SJSA1 (cell line): Measurements from ENCODE around the gene FERMT2. TPM values are rescaled to one million over a fixed set of nuclear protein-coding genes. Genes with fewer than 3 reads are reported as not detected.

Source experiments
- DNase-seq, 2 experiments: peaks; one replicate each; pipeline ENCODE4 v3.0.0-alpha.2; 2015 to 2020; ENCODE audit warnings: low spot score in 2 of 2, low read depth in 1 of 2
- H3K27ac ChIP-seq: fragments of 250-450 bp; sonication (Bioruptor Pico); 2 replicates; pipeline ENCODE4 v1.5.1; 2020; ENCODE audit warnings: mild to moderate bottlenecking, moderate library complexity
- H3K27me3 ChIP-seq: fragments of 250-450 bp; sonication (Bioruptor Pico); replicated peaks from 2 replicates; pipeline ENCODE4 v1.5.1; 2020; ENCODE audit warnings: mild to moderate bottlenecking, moderate library complexity
- H3K36me3 ChIP-seq: fragments of 250-450 bp; sonication (Bioruptor Pico); 2 replicates; pipeline ENCODE4 v1.5.1; 2020; ENCODE audit warnings: mild to moderate bottlenecking
- H3K4me1 ChIP-seq: fragments of 250-450 bp; sonication (Bioruptor Pico); replicated peaks from 2 replicates; pipeline ENCODE4 v1.6.1; 2021; ENCODE audit warnings: mild to moderate bottlenecking
- H3K4me3 ChIP-seq: fragments of 250-450 bp; sonication (Bioruptor Pico); 2 replicates; pipeline ENCODE4 v1.5.1; 2020; ENCODE audit warnings: mild to moderate bottlenecking
- H3K9me3 ChIP-seq: fragments of 250-450 bp; sonication (Bioruptor Pico); replicated peaks from 2 replicates; pipeline ENCODE4 v1.5.1; 2020; ENCODE audit warnings: mild to moderate bottlenecking
- total RNA-seq: library from RNA; depleted of rRNA; stranded (reverse); fragments of >200 nt; shearing (Covaris generic); gene quantifications from 2 replicates; pipeline ENCODE4 v1.2.3, GENCODE V29; 2014

Gene FERMT2
- total RNA-seq, 1 experiment from 2014 or later = 207 TPM

- DNase-seq = peak in 1 of 2 experiments; percentile 60
- H3K9me3 ChIP-seq = no peaks in the 10 kb centered on the region
- peaks cover 63% of the 10 kb centered on the region for H3K4me1 ChIP-seq
- no peak overlapping the region for H3K4me3 ChIP-seq
- H3K27me3 ChIP-seq = no peaks in the 10 kb centered on the region
- peak overlapping the region; percentile 58 for H3K27ac ChIP-seq
- peaks cover 35% of the 10 kb centered on the region for H3K36me3 ChIP-seq
Observed at GRCh38 chr14:52906141-52906601, 44.7 kb downstream of the FERMT2 start.

- Histone ChIP-seq H3K27ac (peak overlapping the region; percentile 49), H3K4me1 (peaks cover 65% of the 10 kb centered on the region), H3K9me3 (no peaks in the 10 kb centered on the region), H3K27me3 (no peaks in the 10 kb centered on the region), H3K36me3 (peaks cover 39% of the 10 kb centered on the region), H3K4me3 (no peak overlapping the region)
- DNase-seq = peak in 1 of 2 experiments; percentile 51
Observed at GRCh38 chr14:52902971-52903619, 47.8 kb downstream of the FERMT2 start.

GRCh38 chr14:52901357-52901980, 49.4 kb downstream of the FERMT2 start:
- Histone ChIP-seq H3K27ac (no peak overlapping the region), H3K9me3 (no peaks in the 10 kb centered on the region), H3K4me3 (no peak overlapping the region), H3K27me3 (no peaks in the 10 kb centered on the region), H3K36me3 (peaks cover 36% of the 10 kb centered on the region), H3K4me1 (peaks cover 51% of the 10 kb centered on the region)
- DNase-seq = no peak

- no peak for DNase-seq
- no peaks in the 10 kb centered on the region for H3K9me3 ChIP-seq
- peaks cover 41% of the 10 kb centered on the region for H3K36me3 ChIP-seq
- no peaks in the 10 kb centered on the region for H3K27me3 ChIP-seq
- no peak overlapping the region for H3K27ac ChIP-seq
- H3K4me1 ChIP-seq = peaks cover 48% of the 10 kb centered on the region
- H3K4me3 ChIP-seq = no peak overlapping the region
Observed at GRCh38 chr14:52900731-52901130, 50.1 kb downstream of the FERMT2 start.

- H3K9me3 ChIP-seq = no peaks in the 10 kb centered on the region
- H3K36me3 ChIP-seq = peaks cover 34% of the 10 kb centered on the region
- peaks cover 33% of the 10 kb centered on the region for H3K4me1 ChIP-seq
- H3K27ac ChIP-seq = no peak overlapping the region
- no peaks in the 10 kb centered on the region for H3K27me3 ChIP-seq
- DNase-seq = no peak
- no peak overlapping the region for H3K4me3 ChIP-seq
Observed at GRCh38 chr14:52898496-52898895, 52.4 kb downstream of the FERMT2 start.

GRCh38 chr14:52895000-52895399, 55.9 kb downstream of the FERMT2 start:
- peak overlapping the region; percentile 25; the same call in 1 of the 2 replicates for H3K27ac ChIP-seq
- DNase-seq = no peak
- no peaks in the 10 kb centered on the region for H3K27me3 ChIP-seq

GRCh38 chr14:52891800-52892199, 59.0 kb downstream of the FERMT2 start:
- DNase-seq = no peak
- Histone ChIP-seq H3K9me3 (no peaks in the 10 kb centered on the region), H3K4me3 (no peak overlapping the region), H3K27ac (no peak overlapping the region), H3K4me1 (peaks cover 12% of the 10 kb centered on the region), H3K27me3 (no peaks in the 10 kb centered on the region), H3K36me3 (peaks cover 45% of the 10 kb centered on the region)

More at GRCh38 chr14:52895000-52895399, 55.9 kb downstream of the FERMT2 start:
- no peak overlapping the region for H3K4me3 ChIP-seq
- peaks cover 16% of the 10 kb centered on the region for H3K4me1 ChIP-seq
- H3K36me3 ChIP-seq = peaks cover 37% of the 10 kb centered on the region
- H3K9me3 ChIP-seq = no peaks in the 10 kb centered on the region

GRCh38 chr14:52888839-52889838, 61.7 kb downstream of the FERMT2 start:
- no peak overlapping the region for H3K27ac ChIP-seq
- no peaks in the 10 kb centered on the region for H3K27me3 ChIP-seq
- DNase-seq = no peak
- peaks cover 55% of the 10 kb centered on the region for H3K36me3 ChIP-seq
- no peaks in the 10 kb centered on the region for H3K9me3 ChIP-seq
- H3K4me3 ChIP-seq = no peak overlapping the region
- no peaks in the 10 kb centered on the region for H3K4me1 ChIP-seq

GRCh38 chr14:52888159-52888558, 62.7 kb downstream of the FERMT2 start:
- no peaks in the 10 kb centered on the region for H3K9me3 ChIP-seq
- H3K4me3 ChIP-seq = no peak overlapping the region
- no peak overlapping the region for H3K27ac ChIP-seq
- no peak for DNase-seq
- peaks cover 62% of the 10 kb centered on the region for H3K36me3 ChIP-seq
- H3K27me3 ChIP-seq = no peaks in the 10 kb centered on the region
- no peaks in the 10 kb centered on the region for H3K4me1 ChIP-seq

- no peak for DNase-seq
- Histone ChIP-seq H3K4me1 (no peaks in the 10 kb centered on the region; the same call in 1 of the 2 replicates), H3K4me3 (no peak overlapping the region), H3K9me3 (no peaks in the 10 kb centered on the region), H3K36me3 (peaks cover 67% of the 10 kb centered on the region), H3K27me3 (no peaks in the 10 kb centered on the region), H3K27ac (no peak overlapping the region)
Observed at GRCh38 chr14:52885230-52885629, 65.6 kb downstream of the FERMT2 start.

GRCh38 chr14:52883658-52884057, 67.2 kb downstream of the FERMT2 start:
- Histone ChIP-seq H3K27ac (no peak overlapping the region), H3K27me3 (no peaks in the 10 kb centered on the region), H3K9me3 (no peaks in the 10 kb centered on the region), H3K4me1 (no peaks in the 10 kb centered on the region; the same call in 1 of the 2 replicates), H3K4me3 (no peak overlapping the region), H3K36me3 (peaks cover 70% of the 10 kb centered on the region)
- no peak for DNase-seq

- no peak overlapping the region for H3K4me3 ChIP-seq
- no peaks in the 10 kb centered on the region for H3K9me3 ChIP-seq
- no peak for DNase-seq
- H3K27me3 ChIP-seq = no peaks in the 10 kb centered on the region
- H3K36me3 ChIP-seq = peaks cover 70% of the 10 kb centered on the region
- H3K4me1 ChIP-seq = peaks cover 1% of the 10 kb centered on the region; the same call in 1 of the 2 replicates
- H3K27ac ChIP-seq = no peak overlapping the region
Observed at GRCh38 chr14:52882824-52883223, 68.0 kb downstream of the FERMT2 start.

- peak; percentile 14 to 43 for DNase-seq
- peaks cover 17% of the 10 kb centered on the region for H3K4me1 ChIP-seq
Observed at GRCh38 chr14:52879958-52880357, 70.9 kb downstream of the FERMT2 start.

More at GRCh38 chr14:52879958-52880357, 70.9 kb downstream of the FERMT2 start:
- Histone ChIP-seq H3K9me3 (no peaks in the 10 kb centered on the region), H3K4me3 (no peak overlapping the region), H3K36me3 (peaks cover 90% of the 10 kb centered on the region), H3K27ac (no peak overlapping the region), H3K27me3 (no peaks in the 10 kb centered on the region)
